ENCODE data around the gene CD22.

CD22 gene

GRCh38 chr19:35362261-35363000, 33.4 kb downstream of the CD22 start:
- H3F3A ChIP-seq (ENCODE audit: control insufficient read depth, insufficient read depth) = no peaks in the 10 kb centered on the region
- H3K27ac ChIP-seq (ENCODE audit: low read depth, low read length) = no peak overlapping the region
- H4K20me1 ChIP-seq (ENCODE audit: control insufficient read depth, insufficient read depth, low read depth, low read length) = no peaks in the 10 kb centered on the region
- no peak overlapping the region for H3K4me3 ChIP-seq (ENCODE audit: low read length)
- no peak for TF ChIP-seq CTCF (IDR thresholded peaks at IDR 0.05; ENCODE audit: low read depth, low read length, poor library complexity, severe bottlenecking)
- no peak for TF ChIP-seq EZH2phosphoT487 (IDR thresholded peaks at IDR 0.05; ENCODE audit: borderline replicate concordance, low read length)
- H3K4me2 ChIP-seq (ENCODE audit: low read length) = no peak overlapping the region
- H3K9me2 ChIP-seq (replicated peaks; ENCODE audit: control insufficient read depth, low read length) = no peaks in the 10 kb centered on the region
- H3K27me3 ChIP-seq (ENCODE audit: control insufficient read depth, low read length) = peaks cover 48% of the 10 kb centered on the region
- H3K4me1 ChIP-seq (ENCODE audit: control insufficient read depth, low read length) = no peaks in the 10 kb centered on the region
- H3K36me3 ChIP-seq (ENCODE audit: control insufficient read depth, low read length) = no peaks in the 10 kb centered on the region
- no peaks in the 10 kb centered on the region for H3K79me2 ChIP-seq (ENCODE audit: control insufficient read depth, low read length)
- H3K9me3 ChIP-seq (ENCODE audit: control insufficient read depth, insufficient read depth, low read length) = no peaks in the 10 kb centered on the region

GRCh38 chr19:35363001-35363590, 34.1 kb downstream of the CD22 start:
- Histone ChIP-seq H4K20me1 (ENCODE audit: control insufficient read depth, insufficient read depth, low read depth, low read length) (no peaks in the 10 kb centered on the region), H3K79me2 (ENCODE audit: control insufficient read depth, low read length) (no peaks in the 10 kb centered on the region), H3K4me3 (ENCODE audit: low read length) (no peak overlapping the region), H3K36me3 (ENCODE audit: control insufficient read depth, low read length) (no peaks in the 10 kb centered on the region), H3K9me3 (ENCODE audit: control insufficient read depth, insufficient read depth, low read length) (no peaks in the 10 kb centered on the region), H3K4me2 (ENCODE audit: low read length) (no peak overlapping the region), H3K27ac (ENCODE audit: low read depth, low read length) (no peak overlapping the region), H3K9me2 (replicated peaks; ENCODE audit: control insufficient read depth, low read length) (no peaks in the 10 kb centered on the region), H3K4me1 (ENCODE audit: control insufficient read depth, low read length) (no peaks in the 10 kb centered on the region), H3F3A (ENCODE audit: control insufficient read depth, insufficient read depth) (no peaks in the 10 kb centered on the region), H3K27me3 (ENCODE audit: control insufficient read depth, low read length) (peaks cover 48% of the 10 kb centered on the region)
- TF ChIP-seq CTCF (IDR thresholded peaks at IDR 0.05; ENCODE audit: low read depth, low read length, poor library complexity, severe bottlenecking) = no peak
- TF ChIP-seq EZH2phosphoT487 (IDR thresholded peaks at IDR 0.05; ENCODE audit: borderline replicate concordance, low read length) = no peak

GRCh38 chr19:35363711-35364425, 34.9 kb downstream of the CD22 start:
- peaks cover 53% of the 10 kb centered on the region for H3K27me3 ChIP-seq (ENCODE audit: control insufficient read depth, low read length)

More at GRCh38 chr19:35363711-35364425, 34.9 kb downstream of the CD22 start:
- Histone ChIP-seq H3K4me1 (ENCODE audit: control insufficient read depth, low read length) (no peaks in the 10 kb centered on the region), H3K79me2 (ENCODE audit: control insufficient read depth, low read length) (no peaks in the 10 kb centered on the region), H3K9me3 (ENCODE audit: control insufficient read depth, insufficient read depth, low read length) (no peaks in the 10 kb centered on the region), H4K20me1 (ENCODE audit: control insufficient read depth, insufficient read depth, low read depth, low read length) (no peaks in the 10 kb centered on the region), H3K36me3 (ENCODE audit: control insufficient read depth, low read length) (no peaks in the 10 kb centered on the region), H3K4me2 (ENCODE audit: low read length) (no peak overlapping the region), H3K4me3 (ENCODE audit: low read length) (no peak overlapping the region), H3F3A (ENCODE audit: control insufficient read depth, insufficient read depth) (no peaks in the 10 kb centered on the region), H3K27ac (ENCODE audit: low read depth, low read length) (no peak overlapping the region), H3K9me2 (replicated peaks; ENCODE audit: control insufficient read depth, low read length) (no peaks in the 10 kb centered on the region)
- TF ChIP-seq CTCF (IDR thresholded peaks at IDR 0.05; ENCODE audit: low read depth, low read length, poor library complexity, severe bottlenecking) (no peak), EZH2phosphoT487 (IDR thresholded peaks at IDR 0.05; ENCODE audit: borderline replicate concordance, low read length) (no peak)

Data from DOHH2 (cell line).